IPS-18a (cell line): ENCODE results near the gene ADNP.

ENCODE experiments used
- H3K27ac ChIP-seq: one replicate; pipeline ENCODE4 v1.5.1; 2013; ENCODE audit warnings: low read length
- H3K27me3 ChIP-seq: one replicate; pipeline ENCODE4 v1.6.1; 2013; ENCODE audit warnings: mild to moderate bottlenecking, low read length; ENCODE audit not compliant: control insufficient read depth, insufficient read depth
- H3K36me3 ChIP-seq: one replicate; pipeline ENCODE4 v1.6.1; 2013; ENCODE audit warnings: low read depth, low read length; ENCODE audit not compliant: control insufficient read depth
- H3K4me1 ChIP-seq: one replicate; pipeline ENCODE4 v1.6.1; 2013; ENCODE audit warnings: low read depth, low read length; ENCODE audit not compliant: control insufficient read depth
- H3K4me3 ChIP-seq: one replicate; pipeline ENCODE4 v1.5.1; 2013; ENCODE audit warnings: low read length
- H3K9ac ChIP-seq: one replicate; pipeline ENCODE4 v1.6.1; 2013; ENCODE audit warnings: mild to moderate bottlenecking, low read length, moderate library complexity
- H3K9me3 ChIP-seq: one replicate; pipeline ENCODE4 v1.6.1; 2013; ENCODE audit warnings: low read depth, low read length; ENCODE audit not compliant: control insufficient read depth

Gene ADNP

DNA sequence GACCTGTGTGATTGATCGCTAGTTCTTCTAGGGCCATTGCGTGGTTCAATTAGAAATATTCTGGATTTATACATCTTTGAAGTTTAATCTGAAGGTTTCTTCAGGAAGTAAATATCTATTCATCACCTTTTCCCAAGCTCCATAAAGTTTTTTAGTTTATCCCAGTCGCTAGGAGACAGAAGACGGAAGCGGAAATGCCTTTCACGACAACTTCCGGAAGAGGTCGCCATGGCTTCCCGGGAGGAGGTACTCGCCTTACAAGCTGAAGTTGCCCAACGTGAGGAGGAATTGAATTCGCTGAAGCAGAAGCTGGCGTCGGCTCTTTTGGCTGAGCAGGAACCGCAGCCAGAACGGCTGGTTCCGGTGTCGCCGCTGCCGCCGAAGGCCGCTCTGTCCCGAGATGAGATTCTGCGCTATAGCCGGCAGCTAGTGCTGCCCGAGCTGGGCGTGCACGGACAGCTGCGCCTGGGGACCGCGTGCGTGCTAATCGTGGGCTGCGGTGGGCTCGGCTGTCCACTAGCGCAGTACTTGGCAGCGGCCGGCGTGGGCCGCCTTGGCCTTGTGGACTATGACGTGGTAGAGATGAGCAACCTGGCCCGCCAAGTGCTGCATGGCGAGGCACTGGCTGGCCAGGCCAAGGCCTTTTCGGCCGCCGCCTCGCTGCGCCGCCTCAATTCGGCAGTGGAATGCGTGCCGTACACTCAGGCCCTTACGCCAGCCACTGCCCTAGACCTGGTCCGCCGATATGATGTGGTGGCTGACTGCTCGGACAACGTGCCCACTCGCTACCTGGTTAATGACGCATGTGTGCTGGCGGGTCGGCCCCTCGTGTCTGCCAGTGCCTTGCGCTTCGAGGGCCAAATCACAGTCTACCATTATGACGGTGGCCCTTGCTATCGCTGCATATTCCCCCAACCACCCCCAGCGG, 27.6 kb upstream of the ADNP start, which contains the start of gene MOCS3:
TSS of gene MOCS3 (plus strand) at position 204 of the 928 bp plus-strand sequence. CDS start at position 229, 25 bp downstream.
- H3K27me3 ChIP-seq, result no peaks in the 10 kb centered on the region
- H3K36me3 ChIP-seq, result peaks cover 16% of the 10 kb centered on the region
- H3K4me1 ChIP-seq, result peaks cover 16% of the 10 kb centered on the region
- peak within 1 kb of the TSS; percentile 94 for H3K9ac ChIP-seq
- peak within 1 kb of the TSS; percentile 93 for H3K4me3 ChIP-seq
- peak within 1 kb of the TSS; percentile 100 for H3K27ac ChIP-seq
- no peaks in the 10 kb centered on the region for H3K9me3 ChIP-seq

- peak within 1 kb of the TSS; percentile 93 for H3K4me3 ChIP-seq
- H3K36me3 ChIP-seq, result peaks cover 25% of the 10 kb centered on the region
- peaks cover 16% of the 10 kb centered on the region for H3K4me1 ChIP-seq
- H3K27me3 ChIP-seq, result no peaks in the 10 kb centered on the region
- no peaks in the 10 kb centered on the region for H3K9me3 ChIP-seq
- peak within 1 kb of the TSS; percentile 100 for H3K27ac ChIP-seq
- H3K9ac ChIP-seq, result peak within 1 kb of the TSS; percentile 94
Observed at GRCh38 chr20:50957798-50958614, 26.8 kb upstream of the ADNP start, which contains the start of gene DPM1. Gene DPM1 (minus strand): TSS chr20:50958532. CDS start chr20:50958523, 9 bp downstream.

GRCh38 chr20:50957276-50957675, 26.0 kb upstream of the ADNP start:
- Histone ChIP-seq H3K36me3 (peaks cover 27% of the 10 kb centered on the region), H3K9ac (peak overlapping the region; percentile 94), H3K27ac (no peak overlapping the region), H3K4me1 (peaks cover 16% of the 10 kb centered on the region), H3K27me3 (no peaks in the 10 kb centered on the region), H3K9me3 (no peaks in the 10 kb centered on the region), H3K4me3 (peak overlapping the region; percentile 93)

GRCh38 chr20:50953821-50954220, 22.6 kb upstream of the ADNP start:
- Histone ChIP-seq H3K27ac (no peak overlapping the region), H3K4me1 (peaks cover 9% of the 10 kb centered on the region), H3K9me3 (no peaks in the 10 kb centered on the region), H3K9ac (no peak overlapping the region), H3K27me3 (no peaks in the 10 kb centered on the region), H3K36me3 (peaks cover 53% of the 10 kb centered on the region), H3K4me3 (no peak overlapping the region)

DNA sequence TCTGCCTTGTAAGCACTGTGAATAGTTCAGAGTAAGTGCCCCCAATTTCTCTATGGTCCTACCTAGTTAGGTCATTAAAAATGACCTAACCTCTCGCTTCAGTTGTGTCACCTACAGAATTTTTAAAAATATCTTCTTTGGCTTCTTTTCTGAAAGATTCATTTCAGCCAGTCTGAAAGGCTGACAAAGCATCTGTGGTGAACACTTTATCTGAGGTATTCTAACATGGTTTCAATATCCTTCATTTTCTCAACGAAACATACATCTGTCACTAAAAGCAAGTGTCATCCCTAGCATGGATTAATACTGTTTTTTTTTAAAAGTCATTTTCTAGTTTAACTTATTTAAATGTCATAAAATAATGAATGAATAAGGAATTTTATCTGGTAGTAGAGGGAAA, 22.0 kb upstream of the ADNP start:
- H3K9me3 ChIP-seq, result no peaks in the 10 kb centered on the region
- H3K4me1 ChIP-seq, result peaks cover 9% of the 10 kb centered on the region
- no peaks in the 10 kb centered on the region for H3K27me3 ChIP-seq
- no peak overlapping the region for H3K9ac ChIP-seq
- H3K27ac ChIP-seq, result no peak overlapping the region
- no peak overlapping the region for H3K4me3 ChIP-seq
- H3K36me3 ChIP-seq, result peaks cover 58% of the 10 kb centered on the region

GRCh38 chr20:50948132-50948785, 17.0 kb upstream of the ADNP start:
- Histone ChIP-seq H3K36me3 (peaks cover 81% of the 10 kb centered on the region), H3K4me3 (no peak overlapping the region), H3K9me3 (no peaks in the 10 kb centered on the region), H3K27ac (no peak overlapping the region), H3K9ac (no peak overlapping the region), H3K27me3 (no peaks in the 10 kb centered on the region), H3K4me1 (no peaks in the 10 kb centered on the region)

DNA sequence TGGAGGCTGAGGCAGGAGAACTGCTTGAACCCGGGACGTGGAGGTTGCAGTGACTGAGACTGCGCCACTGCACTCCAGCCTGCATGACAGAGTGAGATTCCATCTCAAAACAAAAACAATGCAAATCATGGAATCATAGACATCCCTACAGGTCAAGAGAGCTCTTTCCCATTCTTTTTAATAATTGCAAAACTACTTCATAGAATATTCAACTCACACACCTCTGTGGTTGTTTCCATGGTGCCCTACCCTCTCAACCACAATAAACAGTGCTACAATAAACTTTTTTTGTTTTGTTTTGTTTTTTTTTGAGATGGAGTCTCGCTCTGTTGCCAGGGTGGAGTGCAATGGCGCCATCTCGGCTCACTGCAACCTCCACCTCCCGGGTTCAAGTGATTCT, 11.8 kb upstream of the ADNP start:
- H3K9me3 ChIP-seq, result no peaks in the 10 kb centered on the region
- peaks cover 73% of the 10 kb centered on the region for H3K36me3 ChIP-seq
- no peak overlapping the region for H3K4me3 ChIP-seq
- H3K27ac ChIP-seq, result no peak overlapping the region
- H3K4me1 ChIP-seq, result no peaks in the 10 kb centered on the region
- no peaks in the 10 kb centered on the region for H3K27me3 ChIP-seq
- H3K9ac ChIP-seq, result no peak overlapping the region

DNA sequence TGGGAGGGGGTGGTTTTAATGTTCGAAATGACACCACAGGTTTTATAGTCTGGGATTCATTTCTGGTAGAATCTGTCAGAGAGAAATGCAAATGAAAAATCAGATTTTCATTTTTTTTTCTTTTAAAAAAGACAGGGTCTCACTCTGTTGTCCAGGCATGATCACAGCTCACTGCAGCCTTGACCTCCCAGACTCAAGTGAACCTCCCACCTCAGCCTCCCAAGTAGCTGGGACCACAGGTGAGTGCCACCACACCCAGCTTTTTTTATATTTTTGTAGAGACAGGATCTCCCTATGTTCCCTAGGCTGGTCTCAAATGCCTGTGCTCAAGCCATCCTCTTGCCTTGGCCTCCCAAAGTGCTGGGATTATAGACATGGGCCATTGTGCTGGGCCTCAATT, 2.4 kb upstream of the ADNP start:
- Histone ChIP-seq H3K27ac (no peak overlapping the region), H3K27me3 (no peaks in the 10 kb centered on the region), H3K36me3 (peaks cover 49% of the 10 kb centered on the region), H3K4me1 (peaks cover 15% of the 10 kb centered on the region), H3K4me3 (no peak overlapping the region), H3K9me3 (no peaks in the 10 kb centered on the region), H3K9ac (no peak overlapping the region)

- H3K27me3 ChIP-seq, result no peaks in the 10 kb centered on the region
- no peak overlapping the region for H3K4me3 ChIP-seq
- H3K36me3 ChIP-seq, result peaks cover 57% of the 10 kb centered on the region
- H3K9ac ChIP-seq, result peak overlapping the region; percentile 86
- H3K9me3 ChIP-seq, result no peaks in the 10 kb centered on the region
- peak overlapping the region; percentile 89 for H3K27ac ChIP-seq
- H3K4me1 ChIP-seq, result peaks cover 20% of the 10 kb centered on the region
Observed at GRCh38 chr20:50932691-50933280, 1.5 kb upstream of the ADNP start.

DNA sequence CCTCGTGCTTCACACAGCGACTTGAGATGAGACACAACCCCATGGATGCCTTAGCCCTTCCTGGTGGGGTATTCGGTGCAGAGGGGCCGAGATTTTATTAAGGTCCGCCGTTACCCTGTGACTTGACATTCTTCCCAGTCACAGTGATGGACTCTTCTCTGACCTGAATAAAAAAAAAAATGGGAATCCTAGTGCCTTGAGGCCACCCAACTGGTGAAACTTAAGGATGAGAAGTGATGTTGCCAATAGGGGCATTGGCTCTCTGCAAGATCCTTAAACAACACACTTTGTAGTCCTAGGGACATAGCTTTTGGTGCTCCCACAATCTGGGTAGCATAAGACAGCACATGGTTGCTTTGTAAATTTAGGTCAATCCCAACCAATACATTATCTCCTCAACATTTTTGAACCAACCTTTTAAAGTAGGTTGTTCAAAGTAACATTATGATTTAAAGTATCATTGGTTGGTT, 814 bp upstream of the ADNP start:
- H3K4me1 ChIP-seq, result peaks cover 20% of the 10 kb centered on the region
- H3K36me3 ChIP-seq, result peaks cover 61% of the 10 kb centered on the region
- H3K4me3 ChIP-seq, result peak overlapping the region; percentile 37
- no peaks in the 10 kb centered on the region for H3K27me3 ChIP-seq
- H3K27ac ChIP-seq, result peak overlapping the region; percentile 89
- H3K9ac ChIP-seq, result peak overlapping the region; percentile 86
- H3K9me3 ChIP-seq, result no peaks in the 10 kb centered on the region

DNA sequence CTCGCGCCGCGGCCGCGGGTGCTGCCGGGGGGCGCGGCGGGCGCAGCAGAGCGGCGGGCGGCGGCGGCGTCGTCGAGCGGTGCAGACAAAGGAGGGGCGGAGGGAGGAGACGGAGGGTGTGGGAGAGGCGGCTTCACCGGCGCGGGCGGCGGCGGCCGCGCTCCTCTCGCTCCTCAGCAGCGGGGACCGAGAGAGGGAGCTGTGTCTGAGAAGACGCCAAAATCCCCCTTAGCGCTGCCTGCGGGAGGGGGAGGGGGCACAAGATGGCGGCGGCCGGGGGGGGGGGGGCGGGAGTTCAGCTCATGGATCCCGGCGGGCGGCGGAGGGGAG, 296 bp downstream of the ADNP start:
- H3K27me3 ChIP-seq, result no peaks in the 10 kb centered on the region
- H3K4me3 ChIP-seq, result no peak overlapping the region
- H3K36me3 ChIP-seq, result peaks cover 57% of the 10 kb centered on the region

More for the DNA sequence above, 296 bp downstream of the ADNP start:
- Histone ChIP-seq H3K4me1 (peaks cover 24% of the 10 kb centered on the region), H3K27ac (no peak overlapping the region), H3K9me3 (no peaks in the 10 kb centered on the region), H3K9ac (peak overlapping the region; percentile 86)
